GM21447 (cell line): ENCODE measurements around the gene NFE2L1.

Source experiments
- ATAC-seq: cut with Tn5 transposase; IDR thresholded peaks from one replicate; pipeline ENCODE4 v1.9.1; 2021; ENCODE audit not compliant: unreplicated experiment

NFE2L1 gene

GRCh38 chr17:48046296-48046695 lies 1.9 kb upstream of the NFE2L1 start:
- no peak for ATAC-seq

GRCh38 chr17:48047113-48047740 lies 932 bp upstream of the NFE2L1 start:
- no peak for ATAC-seq

- peak; percentile 31 for ATAC-seq
These were observed 396 bp downstream of the NFE2L1 start for GRCh38 chr17:48048384-48049126.

GRCh38 chr17:48051283-48051682 lies 3.1 kb downstream of the NFE2L1 start:
- ATAC-seq, result no peak

GRCh38 chr17:48051706-48052486 lies 3.7 kb downstream of the NFE2L1 start:
- ATAC-seq, result no peak

- no peak for ATAC-seq
These were observed 5.0 kb downstream of the NFE2L1 start for GRCh38 chr17:48052956-48053757.

- no peak for ATAC-seq
These were observed 5.6 kb downstream of the NFE2L1 start for GRCh38 chr17:48053758-48054237.

- no peak for ATAC-seq
These were observed 6.4 kb downstream of the NFE2L1 start for GRCh38 chr17:48054238-48055185.

GRCh38 chr17:48055531-48056245 lies 7.5 kb downstream of the NFE2L1 start:
- peak; percentile 68 for ATAC-seq

- no peak for ATAC-seq
These were observed 8.1 kb downstream of the NFE2L1 start for GRCh38 chr17:48056246-48056745.

- ATAC-seq, result no peak
These were observed 8.7 kb downstream of the NFE2L1 start for GRCh38 chr17:48056879-48057278.

- no peak for ATAC-seq
These were observed 9.5 kb downstream of the NFE2L1 start for GRCh38 chr17:48057626-48058025.

- ATAC-seq, result no peak
These were observed 10.4 kb downstream of the NFE2L1 start for GRCh38 chr17:48058393-48059124.

GRCh38 chr17:48059125-48059668 lies 11.0 kb downstream of the NFE2L1 start:
- no peak for ATAC-seq

GRCh38 chr17:48060249-48060648 lies 12.1 kb downstream of the NFE2L1 start:
- ATAC-seq, result no peak

- ATAC-seq, result no peak
These were observed 14.1 kb downstream of the NFE2L1 start for GRCh38 chr17:48062273-48062672.

- no peak for ATAC-seq
These were observed 16.5 kb downstream of the NFE2L1 start for GRCh38 chr17:48064638-48065037.

- no peak for ATAC-seq
These were observed 18.0 kb downstream of the NFE2L1 start for GRCh38 chr17:48066192-48066591.
